ENCODE results near the gene RAPGEFL1.
"Not testable (repeated sequence)": the region's sequence is repeated elsewhere in the genome, so short reads cannot be mapped to it uniquely, and the experiment has no call there.

RAPGEFL1 gene, protein sequence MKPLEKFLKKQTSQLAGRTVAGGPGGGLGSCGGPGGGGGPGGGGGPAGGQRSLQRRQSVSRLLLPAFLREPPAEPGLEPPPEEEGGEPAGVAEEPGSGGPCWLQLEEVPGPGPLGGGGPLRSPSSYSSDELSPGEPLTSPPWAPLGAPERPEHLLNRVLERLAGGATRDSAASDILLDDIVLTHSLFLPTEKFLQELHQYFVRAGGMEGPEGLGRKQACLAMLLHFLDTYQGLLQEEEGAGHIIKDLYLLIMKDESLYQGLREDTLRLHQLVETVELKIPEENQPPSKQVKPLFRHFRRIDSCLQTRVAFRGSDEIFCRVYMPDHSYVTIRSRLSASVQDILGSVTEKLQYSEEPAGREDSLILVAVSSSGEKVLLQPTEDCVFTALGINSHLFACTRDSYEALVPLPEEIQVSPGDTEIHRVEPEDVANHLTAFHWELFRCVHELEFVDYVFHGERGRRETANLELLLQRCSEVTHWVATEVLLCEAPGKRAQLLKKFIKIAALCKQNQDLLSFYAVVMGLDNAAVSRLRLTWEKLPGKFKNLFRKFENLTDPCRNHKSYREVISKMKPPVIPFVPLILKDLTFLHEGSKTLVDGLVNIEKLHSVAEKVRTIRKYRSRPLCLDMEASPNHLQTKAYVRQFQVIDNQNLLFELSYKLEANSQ

DNA sequence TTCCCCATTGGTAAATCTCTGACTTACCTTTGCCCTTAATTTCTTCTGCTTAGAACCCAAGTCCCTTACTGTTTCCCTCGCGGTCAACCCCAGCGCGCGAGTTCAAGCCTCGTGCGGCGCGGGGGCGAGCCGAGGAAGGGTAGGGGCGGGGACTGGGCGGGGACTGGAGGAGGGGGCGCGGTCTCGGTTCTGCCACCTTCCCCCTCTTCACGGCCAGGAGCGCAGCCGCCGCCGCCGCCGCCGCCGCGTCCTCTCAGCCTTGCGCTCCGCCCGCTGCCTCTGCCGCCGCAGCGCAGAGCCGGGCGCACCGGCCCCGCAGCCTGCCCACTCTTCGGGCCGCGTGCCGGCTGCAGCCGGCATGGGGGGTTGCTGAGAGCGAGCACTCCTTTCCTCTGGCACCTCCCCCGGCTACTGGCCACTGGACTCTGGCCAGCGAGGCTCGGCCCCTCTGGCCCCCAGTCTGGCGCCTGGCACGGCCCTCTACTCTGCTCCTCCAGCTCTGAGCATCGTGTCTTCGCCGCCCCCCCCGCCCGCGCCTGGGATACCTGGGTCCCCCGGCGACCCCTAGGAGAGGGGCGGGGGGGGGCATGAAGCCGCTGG is at the start of gene RAPGEFL1:
TSS of gene RAPGEFL1 (plus strand) at position 196 of the 600 bp plus-strand sequence. CDS start at position 588, 392 bp downstream.
- peak; percentile 87 for DNase-seq (ENCODE audit: low read depth, low spot score)

DNA sequence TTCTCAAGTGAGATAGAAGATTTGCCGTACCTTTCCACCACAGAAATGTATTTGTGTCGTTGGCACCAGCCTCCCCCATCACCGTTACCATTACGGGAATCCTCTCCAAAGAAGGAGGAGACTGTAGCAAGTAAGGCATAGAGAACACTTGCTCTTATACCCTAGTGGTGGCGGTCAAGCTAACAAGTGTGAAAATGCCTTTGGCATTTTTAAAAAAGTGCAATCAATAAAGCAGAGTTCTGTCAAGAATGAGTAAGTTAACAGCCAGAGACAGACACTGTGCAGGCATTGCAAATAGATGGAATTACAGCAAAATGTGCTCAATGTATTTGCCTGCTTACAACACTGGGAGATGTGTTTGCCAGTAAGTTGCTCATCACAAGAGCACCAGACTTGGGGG is 47.8 kb upstream of the RAPGEFL1 start:
- no peak for DNase-seq (ENCODE audit: low read depth, low spot score)

DNA sequence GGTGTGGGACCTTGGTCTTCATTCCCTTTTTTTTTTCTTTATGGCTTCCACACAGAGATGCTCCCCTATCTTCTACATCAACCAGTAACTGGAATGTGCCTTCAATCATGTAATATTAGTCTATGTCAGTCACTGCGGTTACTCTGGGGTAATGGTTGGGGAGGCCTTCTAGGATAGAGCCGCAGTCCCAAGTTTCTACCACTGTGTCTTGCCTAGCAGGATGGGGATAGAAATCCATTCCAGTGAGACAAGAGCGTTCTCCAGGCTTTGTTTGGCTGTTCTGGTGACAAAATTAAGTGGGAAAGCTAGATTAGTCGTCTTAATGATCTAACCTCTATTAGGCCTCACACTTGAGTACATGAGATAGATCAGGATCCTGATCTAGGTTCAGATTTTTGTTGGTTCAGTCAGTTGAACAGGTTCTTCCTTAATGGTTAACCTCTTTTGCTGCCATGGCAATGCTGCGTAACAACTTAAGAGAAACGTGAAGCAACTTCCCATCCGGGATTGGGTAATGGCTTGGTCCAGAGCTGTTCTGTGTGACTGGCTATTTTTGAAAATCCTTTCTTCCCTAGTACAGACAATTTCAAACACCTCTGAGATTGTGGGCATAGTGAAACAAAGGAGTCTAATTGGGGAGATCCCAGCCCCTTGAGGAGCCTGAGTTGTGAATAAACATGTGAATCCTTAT is 46.8 kb upstream of the RAPGEFL1 start:
- no peak for DNase-seq (ENCODE audit: low read depth, low spot score)

DNA sequence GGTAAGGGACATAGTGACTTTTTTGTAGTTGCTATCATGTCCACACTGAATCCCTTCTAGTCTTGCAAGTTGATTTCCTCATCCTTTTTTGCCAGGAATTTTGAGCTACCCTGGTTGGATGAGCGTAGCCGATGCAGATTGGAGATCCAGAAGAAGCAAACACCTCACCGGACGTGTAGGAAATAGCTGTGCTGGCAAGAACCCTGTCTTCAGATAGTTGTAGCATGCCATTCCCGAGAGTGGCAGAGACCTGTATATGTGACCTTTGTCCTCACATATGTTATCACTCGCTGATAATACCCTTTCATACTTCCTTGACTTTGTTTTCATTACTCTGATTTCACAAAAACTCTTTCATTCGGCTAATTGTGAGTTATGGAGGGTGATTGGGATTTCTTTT is 43.1 kb upstream of the RAPGEFL1 start:
- DNase-seq (ENCODE audit: low read depth, low spot score), result no peak

DNA sequence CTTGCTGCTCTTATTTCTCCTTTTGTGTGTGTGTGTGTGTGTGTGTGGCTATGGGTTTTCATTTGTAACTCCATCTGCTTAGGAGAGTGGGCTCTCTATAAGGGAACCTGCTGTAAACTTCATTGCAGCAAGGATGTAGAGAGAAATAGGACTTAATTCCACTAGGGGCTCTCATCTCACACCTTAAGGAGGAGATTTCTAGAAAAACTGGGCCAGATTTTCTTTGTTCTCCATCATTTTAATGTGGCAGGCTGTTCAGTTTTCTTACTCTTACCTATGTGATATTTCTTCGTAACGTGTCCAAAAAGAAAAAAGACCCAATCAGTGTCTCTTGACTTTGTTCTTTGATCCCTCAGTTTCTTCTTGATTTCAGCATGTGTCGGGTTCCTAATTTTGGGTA is 41.5 kb upstream of the RAPGEFL1 start:
- DNase-seq (ENCODE audit: low read depth, low spot score), result no peak

DNA sequence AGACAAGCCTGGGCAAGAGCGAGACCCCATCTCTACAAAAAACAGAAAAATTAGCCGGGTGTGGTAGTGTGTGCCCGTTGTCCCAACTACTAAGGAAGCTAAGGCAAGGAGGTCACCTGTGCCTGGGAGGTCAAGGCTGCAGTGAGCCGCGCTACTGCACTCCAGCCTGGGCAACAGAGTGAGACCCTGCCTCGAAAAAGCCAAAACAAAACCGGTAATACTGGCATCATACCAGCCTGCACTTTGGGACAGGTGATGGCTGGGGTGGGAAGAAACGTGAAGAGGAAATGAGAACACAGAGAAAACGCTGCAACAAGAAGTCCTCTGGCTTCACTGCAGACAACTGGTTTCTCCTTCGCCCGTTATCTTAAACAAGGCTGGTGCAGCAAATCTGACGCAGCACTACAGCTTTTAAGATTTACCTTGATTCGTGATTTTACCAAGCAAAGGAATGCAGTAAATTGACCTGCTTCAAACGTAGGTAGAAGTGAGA is 37.7 kb upstream of the RAPGEFL1 start:
- no peak for DNase-seq (ENCODE audit: low read depth, low spot score)

DNA sequence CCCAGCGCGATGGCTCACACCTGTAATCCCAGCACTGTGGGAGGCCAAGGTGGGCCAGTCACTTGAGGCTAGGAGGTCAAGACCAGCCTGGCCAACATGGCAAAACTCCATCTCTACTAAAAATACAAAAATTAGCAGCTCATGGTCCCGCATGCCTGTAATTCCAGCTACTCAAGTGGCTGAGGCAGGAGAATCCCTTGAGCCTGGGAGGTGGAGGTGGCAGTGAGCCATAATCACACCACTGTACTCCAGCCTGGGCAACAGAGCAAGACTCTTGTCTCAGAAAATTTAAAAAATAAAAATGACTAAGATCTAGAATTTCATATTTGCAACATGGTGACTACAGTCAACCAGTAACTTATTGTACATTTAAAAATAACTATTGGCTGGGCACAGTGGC is 34.1 kb upstream of the RAPGEFL1 start:
- DNase-seq (ENCODE audit: low read depth, low spot score), result not testable (repeated sequence)

DNA sequence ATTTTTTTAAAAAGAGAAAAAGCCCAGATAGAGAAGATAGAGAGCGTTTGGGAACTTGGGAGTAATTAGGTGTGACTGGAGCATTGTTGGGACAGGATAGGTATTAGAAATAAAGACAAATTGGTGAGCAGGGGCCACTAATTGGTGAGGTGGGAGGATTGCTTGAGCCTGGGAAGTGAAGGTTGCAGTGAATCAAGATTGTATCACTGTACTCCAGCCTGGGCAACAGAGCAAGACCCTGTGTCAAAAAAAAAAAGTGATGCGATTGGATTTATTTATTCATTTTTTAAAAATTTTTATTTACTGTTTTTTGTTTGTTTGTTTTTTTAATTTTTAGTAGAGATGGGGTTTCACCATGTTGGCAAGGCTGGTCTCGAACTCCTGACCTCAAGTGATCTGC is 31.8 kb upstream of the RAPGEFL1 start:
- no peak for DNase-seq (ENCODE audit: low read depth, low spot score)

DNA sequence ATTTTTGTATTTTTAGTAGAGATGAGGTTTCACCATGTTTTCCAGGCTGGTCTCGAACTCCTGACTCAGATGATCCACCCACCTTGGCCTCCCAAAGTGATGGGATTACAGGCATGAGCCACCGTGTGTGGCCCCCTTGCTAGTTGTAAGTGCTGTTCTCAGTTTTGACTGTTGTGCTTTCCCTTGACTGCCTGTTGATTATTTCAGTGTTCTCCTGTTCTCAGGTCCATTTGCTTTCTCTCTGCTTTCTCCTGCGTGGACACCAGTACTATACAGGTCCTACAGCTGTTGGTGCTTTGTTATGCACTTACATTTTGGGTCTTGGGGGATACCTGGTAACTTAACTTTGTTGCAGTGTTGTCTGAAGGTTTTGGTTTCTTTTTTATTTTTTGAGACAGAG is 28.7 kb upstream of the RAPGEFL1 start:
- no peak for DNase-seq (ENCODE audit: low read depth, low spot score)

DNA sequence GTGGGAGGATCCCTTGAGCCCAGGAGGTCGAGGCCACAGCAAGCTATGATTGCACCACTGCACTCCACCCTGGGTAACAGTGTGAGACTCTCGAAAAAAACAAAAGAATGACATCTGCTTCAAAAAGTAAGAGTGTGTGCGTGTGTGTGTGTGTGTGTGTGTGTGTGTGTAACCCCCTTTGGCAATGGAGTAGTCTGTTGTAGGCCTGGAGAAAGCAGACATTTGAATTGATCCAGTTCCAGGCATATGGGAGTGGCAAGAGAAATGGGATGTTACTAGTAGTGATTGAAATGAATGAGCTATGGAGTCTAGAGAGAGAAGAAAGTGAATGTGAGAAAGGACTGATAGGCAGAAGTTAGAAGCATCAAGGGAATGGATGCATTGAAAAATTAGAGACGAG is 27.0 kb upstream of the RAPGEFL1 start:
- DNase-seq (ENCODE audit: low read depth, low spot score), result no peak

DNA sequence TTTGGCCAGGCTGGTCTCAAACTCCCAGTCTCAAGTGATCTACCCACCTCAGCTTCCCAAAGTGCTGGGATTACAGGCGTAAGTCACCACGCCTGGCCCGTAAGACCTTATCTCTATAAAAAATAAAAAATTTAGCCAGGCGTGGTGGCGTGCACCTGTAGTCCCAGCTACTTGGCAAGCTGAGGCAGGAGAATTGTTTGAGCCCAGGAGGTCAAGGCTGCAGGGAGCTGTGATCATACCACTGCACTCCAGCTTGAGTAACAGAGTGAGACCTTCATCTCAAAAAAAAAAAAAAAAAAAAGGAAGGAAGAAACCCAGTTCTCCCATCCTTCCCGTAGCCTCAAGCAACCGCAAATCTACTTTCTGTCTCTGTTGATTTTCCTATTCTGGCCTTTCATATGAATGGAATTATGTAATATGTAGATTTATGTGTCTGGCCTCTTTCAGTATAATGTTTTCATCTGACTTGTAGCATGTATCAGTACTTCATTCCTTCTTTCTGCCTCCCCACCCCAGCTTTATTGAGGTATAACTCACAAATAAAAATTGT is 25.8 kb upstream of the RAPGEFL1 start:
- no peak for DNase-seq (ENCODE audit: low read depth, low spot score)

DNA sequence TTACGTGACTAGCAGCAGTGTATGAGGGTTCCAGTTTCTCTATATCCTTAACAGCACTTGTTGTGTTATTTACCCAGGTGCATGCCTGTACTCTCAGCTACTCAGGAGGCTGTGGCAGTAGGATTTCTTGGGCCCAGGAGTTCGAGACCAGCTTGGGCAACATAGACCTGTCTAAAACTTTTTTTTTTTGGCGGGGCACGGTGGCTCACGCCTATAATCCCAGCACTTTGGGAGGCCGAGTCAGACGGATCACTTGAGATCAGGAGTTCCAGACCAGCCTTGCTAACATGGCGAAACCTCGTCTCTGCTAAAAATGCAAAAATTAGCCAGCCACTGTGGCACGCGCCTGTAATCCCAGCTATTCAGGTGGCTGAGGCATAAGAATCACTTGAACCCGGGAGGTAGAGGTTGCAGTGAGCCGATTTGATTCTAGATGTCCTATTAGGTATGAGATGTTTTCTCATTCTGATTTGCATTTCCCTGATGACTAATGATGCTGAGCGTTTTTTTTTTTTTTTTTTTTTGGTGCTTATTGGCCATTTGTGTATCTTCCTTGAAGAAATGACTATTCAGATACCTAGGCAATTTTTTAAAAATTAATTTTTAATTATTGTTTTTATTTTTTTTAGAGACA is 23.6 kb upstream of the RAPGEFL1 start:
- no peak for DNase-seq (ENCODE audit: low read depth, low spot score)

DNA sequence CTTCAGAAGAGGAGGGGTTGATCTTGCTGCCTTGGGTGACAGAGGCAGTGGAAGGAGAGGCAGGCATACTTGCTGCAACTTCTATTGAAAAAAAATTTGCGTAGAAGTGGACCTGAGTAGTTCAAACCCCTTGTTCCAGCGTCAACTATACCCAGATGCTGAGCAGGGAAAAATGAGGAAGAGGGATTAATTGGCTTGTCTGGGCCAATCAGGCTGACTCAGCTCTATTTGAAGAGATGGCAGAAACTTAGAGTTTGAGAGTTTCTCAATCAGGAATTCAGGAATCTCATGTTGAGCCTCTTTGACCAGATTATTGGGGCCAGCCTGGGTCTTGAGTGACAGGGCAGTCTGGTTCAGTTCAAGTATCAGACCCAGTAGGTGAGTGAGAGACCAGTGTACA is 19.3 kb upstream of the RAPGEFL1 start:
- no peak for DNase-seq (ENCODE audit: low read depth, low spot score)

DNA sequence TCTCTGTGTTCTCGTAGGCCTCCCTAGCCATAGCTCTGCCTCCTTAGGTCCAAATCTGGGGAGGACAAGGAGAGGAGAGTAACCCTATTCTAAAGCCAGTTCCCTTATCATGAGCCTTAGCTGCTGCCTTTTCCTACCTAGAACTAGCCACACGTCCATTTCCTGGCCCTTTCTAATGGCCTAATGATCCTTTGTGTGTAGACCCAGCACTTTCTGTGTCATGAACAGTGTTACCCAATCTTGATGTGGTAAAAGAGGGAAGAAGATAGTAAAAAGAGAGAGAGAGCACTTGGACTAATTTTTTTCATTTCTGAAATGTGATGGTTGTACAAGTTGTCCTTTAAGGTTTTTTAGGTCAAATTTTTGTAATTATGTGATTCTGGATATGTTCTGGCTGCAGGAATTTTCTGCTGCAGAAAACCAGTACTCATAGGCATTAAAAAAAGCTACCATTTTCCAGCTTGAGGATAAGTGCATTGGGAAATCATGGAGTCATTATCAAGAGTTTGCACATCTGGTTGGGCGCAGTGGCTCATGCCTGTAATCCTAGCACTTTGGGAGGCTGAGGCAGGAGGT is 18.7 kb upstream of the RAPGEFL1 start:
- no peak for DNase-seq (ENCODE audit: low read depth, low spot score)

DNA sequence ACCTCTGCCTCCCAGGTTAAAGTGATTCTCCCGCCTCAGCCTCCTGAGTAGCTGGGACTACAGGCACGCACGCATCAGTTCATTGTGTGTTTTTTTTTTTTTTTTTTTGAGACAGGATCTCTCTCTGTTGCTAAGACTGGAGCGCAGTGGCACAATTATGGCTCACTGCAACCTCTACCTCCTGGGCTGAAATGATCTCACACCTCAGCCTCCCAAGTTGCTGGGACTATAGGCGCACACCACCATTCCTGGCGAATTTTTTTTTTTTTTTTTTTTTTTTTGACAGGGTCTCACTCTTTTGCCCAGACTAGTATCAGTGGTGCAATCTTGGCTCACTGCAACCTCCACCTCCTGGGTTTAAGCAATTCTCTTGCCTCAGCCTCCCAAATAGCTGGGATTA is 17.8 kb upstream of the RAPGEFL1 start:
- no peak for DNase-seq (ENCODE audit: low read depth, low spot score)

DNA sequence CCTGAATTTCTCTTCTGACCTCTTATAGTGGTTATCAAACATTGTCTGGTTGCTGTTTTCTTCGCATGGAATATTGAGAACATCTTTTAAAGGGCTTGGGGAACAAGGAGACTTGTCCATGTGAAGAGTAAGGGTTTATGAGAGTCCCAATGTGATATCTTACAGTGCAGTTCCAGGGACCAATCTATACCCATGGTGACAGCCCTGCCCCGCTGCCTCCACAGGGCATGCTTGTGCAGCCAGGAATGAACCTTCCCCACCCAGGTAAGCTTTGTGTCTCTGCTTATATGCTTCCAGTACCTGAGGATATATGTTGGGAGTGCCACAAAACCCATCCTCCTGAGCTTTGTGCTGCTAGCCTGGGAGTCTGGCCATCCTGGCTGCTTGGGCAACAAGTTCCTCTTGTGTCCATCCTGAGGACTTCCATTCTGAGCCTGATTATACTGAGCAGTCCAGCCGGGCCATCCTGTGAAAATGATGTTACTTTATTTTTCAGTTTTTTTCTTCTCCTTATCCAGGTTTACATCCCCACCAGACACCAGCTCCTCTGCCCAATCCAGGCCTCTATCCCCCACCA is 9.5 kb upstream of the RAPGEFL1 start:
- no peak for DNase-seq (ENCODE audit: low read depth, low spot score)

DNA sequence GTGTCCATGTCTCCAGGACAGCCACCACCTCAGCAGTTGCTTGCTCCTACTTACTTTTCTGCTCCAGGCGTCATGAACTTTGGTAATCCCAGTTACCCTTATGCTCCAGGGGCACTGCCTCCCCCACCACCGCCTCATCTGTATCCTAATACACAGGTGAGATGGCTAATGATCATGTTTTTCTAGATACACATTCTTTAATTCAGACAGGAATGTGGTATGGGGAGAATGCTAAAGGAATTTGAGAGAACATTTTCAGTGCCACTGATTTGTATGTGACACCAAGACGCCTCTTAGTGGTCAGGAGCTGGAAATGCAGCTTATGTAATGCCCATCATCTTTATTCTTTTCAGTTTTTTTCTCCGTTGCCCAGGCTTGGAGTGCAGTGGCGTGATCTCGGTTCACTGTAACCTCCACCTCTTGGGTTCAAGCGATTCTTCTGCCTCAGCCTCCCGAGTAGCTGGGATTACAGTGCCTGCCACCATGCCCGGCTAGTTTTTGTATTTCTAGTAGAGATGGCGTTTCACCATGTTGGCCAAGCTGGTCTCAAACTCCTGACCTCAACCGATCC is 8.9 kb upstream of the RAPGEFL1 start:
- DNase-seq (ENCODE audit: low read depth, low spot score), result peak; percentile 82

DNA sequence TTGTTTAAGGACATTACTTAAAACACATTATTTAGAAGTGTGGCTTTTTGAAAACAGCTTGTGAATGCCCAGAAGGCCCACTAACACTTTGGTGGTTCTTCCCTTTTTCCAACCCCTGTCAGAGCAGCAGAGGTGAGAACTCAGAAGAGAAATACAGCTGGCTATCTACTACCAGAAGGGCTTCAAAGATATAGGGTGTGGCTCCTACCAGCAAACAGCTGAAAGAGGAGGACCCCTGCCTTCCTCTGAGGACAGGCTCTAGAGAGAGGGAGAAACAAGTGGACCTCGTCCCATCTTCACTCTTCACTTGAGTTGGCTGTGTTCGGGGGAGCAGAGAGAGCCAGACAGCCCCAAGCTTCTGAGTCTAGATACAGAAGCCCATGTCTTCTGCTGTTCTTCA is 6.9 kb upstream of the RAPGEFL1 start:
- DNase-seq (ENCODE audit: low read depth, low spot score), result no peak

DNA sequence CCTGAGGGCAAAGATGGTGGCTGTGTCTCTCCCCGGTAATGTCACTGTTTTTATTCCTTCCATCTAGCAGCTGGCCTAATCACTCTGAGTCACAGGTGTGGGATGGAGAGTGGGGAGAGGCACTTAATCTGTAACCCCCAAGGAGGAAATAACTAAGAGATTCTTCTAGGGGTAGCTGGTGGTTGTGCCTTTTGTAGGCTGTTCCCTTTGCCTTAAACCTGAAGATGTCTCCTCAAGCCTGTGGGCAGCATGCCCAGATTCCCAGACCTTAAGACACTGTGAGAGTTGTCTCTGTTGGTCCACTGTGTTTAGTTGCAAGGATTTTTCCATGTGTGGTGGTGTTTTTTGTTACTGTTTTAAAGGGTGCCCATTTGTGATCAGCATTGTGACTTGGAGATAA is 5.5 kb upstream of the RAPGEFL1 start:
- DNase-seq (ENCODE audit: low read depth, low spot score), result no peak

DNA sequence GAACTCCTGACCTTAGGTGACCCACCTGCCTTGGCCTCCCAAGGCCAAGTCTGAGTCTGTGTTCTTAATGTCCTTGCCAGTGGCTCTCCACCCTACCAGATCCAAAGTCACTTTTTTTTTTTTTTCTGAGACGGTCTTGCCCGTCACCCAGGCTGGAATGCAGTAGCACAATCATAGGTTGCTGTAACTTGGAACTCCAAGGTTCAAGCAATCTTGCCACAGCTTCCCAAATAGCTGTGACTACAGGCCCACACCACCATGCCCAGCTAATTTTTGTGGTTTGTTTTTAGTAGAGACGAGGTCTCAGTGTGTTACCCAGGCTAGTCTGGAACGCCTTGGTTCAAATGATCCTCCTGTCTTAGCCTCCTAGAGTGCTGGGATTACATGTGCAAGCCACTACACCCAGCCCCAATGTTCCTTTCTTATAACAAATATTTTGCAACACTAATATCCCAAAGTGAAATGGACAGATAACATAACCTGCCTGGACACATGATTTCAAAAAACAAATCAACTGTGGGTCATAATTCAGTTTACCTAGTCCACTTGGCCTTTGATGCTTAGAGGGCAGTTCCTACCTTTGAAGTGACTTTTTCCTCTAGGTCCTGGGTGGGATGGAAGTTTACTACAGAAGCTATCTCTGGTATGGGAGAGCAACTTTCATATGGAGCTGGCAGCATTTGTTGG is 4.0 kb upstream of the RAPGEFL1 start:
- DNase-seq (ENCODE audit: low read depth, low spot score), result no peak

All from astrocyte of the hippocampus (primary cell).